CD14-positive monocyte (primary cell): ENCODE measurements around the gene MST1. TPM values are rescaled to one million over a fixed set of nuclear protein-coding genes. Genes with fewer than 3 reads are reported as not detected.

Experiments used
- DNase-seq, 3 donors: peaks; one replicate each; pipeline ENCODE4 v3.0.0-alpha.2; 2011 to 2022
- H2AFZ ChIP-seq: 2 replicates; pipeline ENCODE4 v1.6.0; 2012; ENCODE audit warnings: mild to moderate bottlenecking, low read depth, low read length, inconsistent platforms; ENCODE audit not compliant: insufficient read depth, poor library complexity, severe bottlenecking
- H3K27ac ChIP-seq, 2 donors: 1 replicate in 1 of 2; 2 replicates in 1 of 2; pipeline ENCODE4 v1.5.1; 2012 to 2013; ENCODE audit warnings: low read length in 2 of 2, control low read depth in 1 of 2, inconsistent platforms in 1 of 2, low read depth in 1 of 2, mild to moderate bottlenecking in 1 of 2
- H3K27me3 ChIP-seq, 2 donors: one replicate each; pipeline versions ENCODE4 v1.6.0 to v1.6.1; 2011 to 2013; ENCODE audit warnings: low read length in 2 of 2; ENCODE audit not compliant: control insufficient read depth in 2 of 2, insufficient read depth in 2 of 2
- H3K36me3 ChIP-seq, 2 donors: replicated peaks in 1 of 2; 1 replicate in 1 of 2; 2 replicates in 1 of 2; pipeline versions ENCODE4 v1.5.1 to v1.6.1; 2012 to 2013; ENCODE audit warnings: low read length in 2 of 2, control low read depth in 1 of 2, inconsistent platforms in 1 of 2, mild to moderate bottlenecking in 1 of 2; ENCODE audit not compliant: insufficient read depth in 2 of 2, control insufficient read depth in 1 of 2
- H3K4me1 ChIP-seq, 2 donors: 1 replicate in 1 of 2; 2 replicates in 1 of 2; pipeline versions ENCODE4 v1.5.1 to v1.6.1; 2012 to 2013; ENCODE audit warnings: low read length in 2 of 2, control low read depth in 1 of 2, inconsistent platforms in 1 of 2, mild to moderate bottlenecking in 1 of 2, moderate library complexity in 1 of 2; ENCODE audit not compliant: insufficient read depth in 2 of 2, control insufficient read depth in 1 of 2
- H3K4me2 ChIP-seq: replicated peaks from 2 replicates; pipeline ENCODE3; 2012; ENCODE audit warnings: low read length, moderate library complexity, mild to moderate bottlenecking; ENCODE audit not compliant: poor library complexity, severe bottlenecking; ENCODE audit errors: extremely low read depth
- H3K4me3 ChIP-seq, 3 experiments: fragments of 200-600 bp in 1 of 3; sonication (generic) in 1 of 3; replicated peaks in 1 of 3; 1 replicate in 2 of 3; 2 replicates in 1 of 3; pipeline ENCODE4 v1.5.1; 2011 to 2013; ENCODE audit warnings: low read length in 3 of 3, mild to moderate bottlenecking in 3 of 3, control low read depth in 2 of 3, low read depth in 2 of 3, inconsistent platforms in 1 of 3, moderate library complexity in 1 of 3
- H3K79me2 ChIP-seq: 2 replicates; pipeline ENCODE4 v1.6.0; 2012; ENCODE audit warnings: mild to moderate bottlenecking, control low read depth, inconsistent platforms, low read length, moderate library complexity; ENCODE audit not compliant: insufficient read depth
- H3K9ac ChIP-seq: 2 replicates; pipeline ENCODE4 v1.6.0; 2017; ENCODE audit warnings: low read length, mild to moderate bottlenecking; ENCODE audit not compliant: insufficient read depth, poor library complexity, severe bottlenecking
- H3K9me3 ChIP-seq, 2 donors: replicated peaks in 1 of 2; 1 replicate in 1 of 2; 2 replicates in 1 of 2; pipeline versions ENCODE4 v1.5.1 to v1.6.1; 2012 to 2013; ENCODE audit warnings: low read length in 2 of 2, control low read depth in 1 of 2; ENCODE audit not compliant: control insufficient read depth in 1 of 2, insufficient read depth in 1 of 2
- H4K20me1 ChIP-seq: 2 replicates; pipeline ENCODE4 v1.6.0; 2012; ENCODE audit warnings: mild to moderate bottlenecking, low read length, control low read depth, moderate library complexity; ENCODE audit not compliant: insufficient read depth
- H3K27ac Mint-ChIP-seq, 7 donors: one replicate each; pipeline ENCODE4 v1.8.0; 2020; ENCODE audit warnings: mild to moderate bottlenecking in 7 of 7, mixed read lengths in 7 of 7, moderate library complexity in 6 of 7, inconsistent platforms in 2 of 7
- H3K27me3 Mint-ChIP-seq, 3 donors: one replicate each; pipeline ENCODE4 v1.8.0; 2021 to 2022; ENCODE audit warnings: low read depth in 3 of 3, mild to moderate bottlenecking in 3 of 3, mixed read lengths in 3 of 3, moderate library complexity in 3 of 3, inconsistent platforms in 1 of 3
- H3K36me3 Mint-ChIP-seq, 2 donors: one replicate each; pipeline ENCODE4 v1.8.0; 2020; ENCODE audit warnings: mixed read lengths in 2 of 2, inconsistent platforms in 1 of 2, mild to moderate bottlenecking in 1 of 2
- H3K4me1 Mint-ChIP-seq: one replicate; pipeline ENCODE4 v1.8.0; 2020; ENCODE audit warnings: mild to moderate bottlenecking, mixed read lengths
- H3K4me3 Mint-ChIP-seq, 2 donors: one replicate each; pipeline ENCODE4 v1.8.0; 2020; ENCODE audit warnings: mild to moderate bottlenecking in 2 of 2, mixed read lengths in 2 of 2, moderate library complexity in 1 of 2
- H3K9me3 Mint-ChIP-seq, 7 donors: one replicate each; pipeline ENCODE4 v1.8.0; 2020 to 2022; ENCODE audit warnings: mixed read lengths in 7 of 7, mild to moderate bottlenecking in 6 of 7, moderate library complexity in 6 of 7, inconsistent platforms in 2 of 7
- CTCF ChIP-seq: fragments of 200-600 bp; IDR thresholded peaks from one replicate; pipeline ENCODE4 v1.8.0; 2022; ENCODE audit warnings: antibody characterized with exemption, mild to moderate bottlenecking
- WGBS: methylation state at CpG from one replicate; pipeline ENCODE4 v1.1.5; 2013; ENCODE audit warnings: missing lambda C conversion rate; ENCODE audit not compliant: insufficient coverage; 5-methylcytosine and 5-hydroxymethylcytosine counted together
- intact Hi-C, 2 donors: fragments of 100-400 bp; cut with micrococcal nuclease; formaldehyde crosslinking; loops; one replicate each; pipeline versions ENCODE4 v1.15.0 to v1.15.1; 2023
- polyA plus RNA-seq, 3 donors: library from polyadenylated mRNA; depleted of rRNA in 1 of 3; unstranded in 2 of 3; stranded (reverse) in 1 of 3; fragments of 300-500 nt in 2 of 3; fragments of >200 nt in 1 of 3; fragmentation: Illumina TruSeq in 2 of 3; gene quantifications; 1 replicate in 2 of 3; 2 replicates in 1 of 3; pipeline ENCODE4 v1.2.3, GENCODE V29; 2012 to 2021

Gene MST1
- polyA plus RNA-seq, 3 donors: 0.28 to 17.8 TPM; not detected in 1

- Mint-ChIP-seq H3K4me1 (peaks cover 11% of the 10 kb centered on the region), H3K9me3 (peaks cover 0 to 2% (median 0%) of the 10 kb centered on the region in 7 donors), H3K36me3 (no peaks in the 10 kb centered on the region), H3K4me3 (no peak overlapping the region), H3K27me3 (peaks cover 9 to 10% (median 9%) of the 10 kb centered on the region in 3 donors), H3K27ac (peak overlapping the region in 1 of 7 donors; percentile 25)
- Histone ChIP-seq H3K79me2 (no peaks in the 10 kb centered on the region), H3K9ac (no peak overlapping the region), H3K27me3 (no peaks in the 10 kb centered on the region), H3K4me2 (no peak overlapping the region), H3K27ac (no peak overlapping the region), H3K36me3 (no peaks in the 10 kb centered on the region), H3K9me3 (no peaks in the 10 kb centered on the region), H2AFZ (peak overlapping the region; percentile 52), H4K20me1 (no peaks in the 10 kb centered on the region), H3K4me1 (peaks cover 0 to 8% of the 10 kb centered on the region in 2 donors), H3K4me3 (no peak overlapping the region)
- 83% methylated on average over 5 of the region's 6 CpGs for WGBS
- no peak for TF ChIP-seq CTCF
- intact Hi-C loops: no loop called here
- DNase-seq: no peak
Observed at GRCh38 chr3:49665822-49666519, 23.3 kb downstream of the MST1 start.

DNA sequence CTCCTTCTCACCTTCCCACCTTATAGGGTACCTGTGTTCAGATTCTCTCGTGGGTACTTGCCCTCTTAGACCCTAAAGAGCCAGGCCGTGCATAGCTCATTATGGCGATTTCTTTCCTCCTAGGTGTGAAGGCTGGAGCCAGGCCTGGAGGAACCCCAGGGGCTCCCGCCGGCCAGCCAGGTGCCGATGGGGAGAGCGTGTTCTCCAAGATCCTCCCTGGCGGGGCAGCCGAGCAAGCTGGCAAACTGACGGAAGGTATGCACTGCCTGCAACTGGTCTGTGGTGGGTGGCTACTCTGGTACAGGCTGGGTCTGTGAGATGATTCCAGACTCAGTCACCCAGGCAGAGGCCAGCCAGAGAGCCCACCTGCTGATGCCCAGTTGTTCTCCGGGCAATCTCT, 25.0 kb downstream of the MST1 start:
- TF ChIP-seq CTCF: no peak

More for the DNA sequence above, 25.0 kb downstream of the MST1 start:
- H3K9ac ChIP-seq: no peak overlapping the region
- Mint-ChIP-seq H3K9me3 (no peaks in the 10 kb centered on the region), H3K4me1 (peaks cover 11% of the 10 kb centered on the region), H3K36me3 (no peaks in the 10 kb centered on the region), H3K27me3 (peaks cover 4 to 8% (median 7%) of the 10 kb centered on the region in 3 donors), H3K4me3 (no peak overlapping the region), H3K27ac (peak overlapping the region in 1 of 7 donors; percentile 51)
- H4K20me1 ChIP-seq: no peaks in the 10 kb centered on the region
- H2AFZ ChIP-seq: no peak overlapping the region
- no peak overlapping the region for H3K27ac ChIP-seq
- H3K4me3 ChIP-seq: no peak overlapping the region
- no peaks in the 10 kb centered on the region for H3K79me2 ChIP-seq
- H3K27me3 ChIP-seq: no peaks in the 10 kb centered on the region
- H3K4me2 ChIP-seq: no peak overlapping the region
- no peaks in the 10 kb centered on the region for H3K9me3 ChIP-seq
- intact Hi-C loops: no loop called here
- H3K36me3 ChIP-seq: no peaks in the 10 kb centered on the region
- peaks cover 0 to 8% of the 10 kb centered on the region in 2 donors for H3K4me1 ChIP-seq
- no peak for DNase-seq
- 92% methylated on average over 11 of the region's 11 CpGs for WGBS
